GM18909 (cell line): Measurements from ENCODE around the gene DAPK2.
"Not testable (repeated sequence)": the region's sequence is repeated elsewhere in the genome, so short reads cannot be mapped to it uniquely, and the experiment has no call there.

Experiments used
- ATAC-seq: cut with Tn5 transposase; IDR thresholded peaks from one replicate; pipeline ENCODE4 v1.9.1; 2021; ENCODE audit warnings: mild to moderate bottlenecking; ENCODE audit not compliant: unreplicated experiment, poor library complexity

DAPK2 gene

DNA sequence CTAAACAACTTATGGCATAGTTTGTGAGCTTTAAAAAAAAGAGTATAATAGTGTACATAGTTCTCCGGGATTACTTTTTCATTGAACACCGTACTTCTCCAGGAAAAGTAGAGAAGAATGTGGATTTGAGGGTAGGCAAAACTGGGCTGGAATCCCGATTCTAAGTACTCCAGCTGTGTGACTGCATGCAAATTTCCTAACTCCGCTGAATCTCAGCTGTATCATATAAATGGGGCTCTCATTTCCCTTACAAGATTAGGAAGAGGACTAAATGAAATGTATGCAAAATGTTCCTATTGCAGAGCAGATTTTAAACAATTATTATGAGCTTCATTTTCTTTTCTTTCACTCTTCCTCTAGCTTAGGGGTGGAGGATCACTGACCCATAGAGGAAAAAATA is 142.2 kb downstream of the DAPK2 start:
- ATAC-seq: no peak

DNA sequence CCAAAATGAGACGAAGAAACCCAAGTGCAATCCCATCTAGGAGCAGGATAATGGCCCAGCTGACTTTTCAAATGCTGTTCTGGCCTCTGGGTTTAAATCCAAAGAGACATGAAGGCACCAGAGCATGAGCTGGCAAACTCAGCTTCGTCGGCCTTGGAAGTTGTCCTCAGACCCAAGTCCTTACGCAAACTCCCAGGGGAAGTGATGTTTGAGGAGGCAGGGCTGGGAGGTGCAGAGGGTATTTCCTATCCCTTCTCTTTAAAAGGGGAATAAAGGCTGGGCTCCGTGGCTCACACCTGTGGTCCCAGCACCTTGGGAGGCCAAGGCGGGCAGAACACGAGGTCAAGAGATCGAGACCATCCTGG is 143.6 kb downstream of the DAPK2 start:
- no peak for ATAC-seq

DNA sequence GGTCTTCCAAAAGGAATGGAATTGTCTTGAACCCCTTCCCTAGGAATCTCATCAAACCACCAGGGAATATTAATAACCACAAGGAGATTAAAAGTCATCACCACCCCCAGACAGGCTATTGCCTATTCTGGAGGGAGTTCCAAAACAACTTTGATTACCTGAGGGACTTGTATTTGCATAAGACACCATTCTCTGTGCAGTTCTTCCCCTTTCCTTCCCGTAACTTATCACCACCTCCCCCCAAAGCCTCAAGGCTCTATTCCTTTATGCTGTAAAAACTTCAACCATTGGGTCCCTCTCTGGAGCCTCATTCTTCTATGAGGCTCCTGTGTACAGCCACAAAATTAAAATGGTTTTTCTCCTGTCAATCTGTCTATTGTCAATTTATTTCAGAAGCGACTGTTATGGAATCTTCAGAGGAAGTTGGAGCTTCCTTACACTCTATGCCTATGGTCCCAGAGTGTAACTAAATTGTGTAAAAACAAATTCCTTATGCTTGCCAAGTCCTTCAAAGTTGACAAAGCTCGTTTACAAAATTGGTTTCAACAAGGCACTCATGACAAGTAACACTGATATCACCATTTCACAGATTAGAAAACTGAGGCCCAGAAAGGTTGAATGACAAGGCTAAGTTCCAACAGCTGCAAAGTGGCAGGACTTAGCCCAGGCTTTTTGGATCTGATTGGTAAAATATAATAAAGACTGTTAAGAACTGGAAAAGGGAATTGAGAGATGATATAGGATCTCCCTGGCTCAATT is 144.2 kb downstream of the DAPK2 start:
- no peak for ATAC-seq

DNA sequence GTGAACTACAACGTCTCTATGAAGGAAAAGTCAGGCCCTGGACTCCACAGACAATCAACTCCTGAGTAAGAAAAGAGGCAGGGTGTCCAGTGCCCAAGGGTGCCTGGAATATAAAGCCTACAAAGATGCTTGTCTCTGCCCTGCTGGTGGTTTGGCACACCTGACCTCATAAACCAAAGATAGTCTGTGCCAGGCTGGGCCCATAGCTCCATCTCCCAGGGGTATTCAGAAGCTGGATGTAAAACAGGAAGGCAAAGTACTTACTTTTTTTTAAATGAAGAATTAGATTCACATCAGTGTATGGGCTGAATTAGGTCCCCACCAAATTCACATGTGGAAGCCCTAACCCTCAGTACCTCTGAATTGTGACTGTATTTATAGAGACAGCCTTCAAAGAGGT is 146.0 kb downstream of the DAPK2 start:
- ATAC-seq: no peak

DNA sequence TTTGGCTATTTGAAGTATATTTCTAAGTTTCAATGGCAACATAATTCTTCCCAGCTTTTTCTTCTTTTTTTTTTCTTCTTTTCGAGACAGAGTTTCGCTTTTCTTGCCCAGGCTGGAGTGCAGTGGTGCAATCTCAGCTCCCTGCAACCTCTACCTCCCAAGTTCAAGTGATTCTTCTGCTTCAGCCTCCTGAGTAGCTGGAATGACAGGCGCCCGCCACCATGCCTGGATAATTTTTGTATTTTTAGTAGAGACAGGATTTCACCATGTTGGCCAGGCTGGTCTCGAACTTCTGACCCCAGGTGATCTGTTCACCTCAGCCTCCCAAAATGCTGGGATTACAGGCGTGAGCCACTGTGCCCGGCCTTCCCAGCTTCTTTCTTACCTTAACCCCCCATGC is 146.7 kb downstream of the DAPK2 start:
- ATAC-seq: not testable (repeated sequence)

DNA sequence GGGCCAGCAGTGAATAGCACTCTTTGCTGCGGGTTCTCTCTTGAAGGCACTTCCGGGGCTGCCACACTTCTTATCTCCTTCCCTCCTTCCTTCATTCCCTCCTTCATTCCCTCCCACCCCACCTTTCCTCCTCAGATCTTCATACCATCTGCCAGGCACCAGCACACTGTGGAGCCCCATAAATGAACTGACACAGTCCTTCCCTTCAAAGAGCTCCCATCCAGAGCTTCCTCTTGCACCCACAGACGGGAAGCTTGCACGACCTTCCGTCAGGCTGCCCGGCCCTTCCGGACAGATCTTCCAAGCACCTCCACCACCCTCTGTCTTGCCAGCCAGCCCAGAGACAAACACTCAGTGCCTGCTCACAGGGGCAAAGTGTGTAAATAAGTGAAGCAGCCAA is 147.1 kb downstream of the DAPK2 start:
- ATAC-seq: no peak

DNA sequence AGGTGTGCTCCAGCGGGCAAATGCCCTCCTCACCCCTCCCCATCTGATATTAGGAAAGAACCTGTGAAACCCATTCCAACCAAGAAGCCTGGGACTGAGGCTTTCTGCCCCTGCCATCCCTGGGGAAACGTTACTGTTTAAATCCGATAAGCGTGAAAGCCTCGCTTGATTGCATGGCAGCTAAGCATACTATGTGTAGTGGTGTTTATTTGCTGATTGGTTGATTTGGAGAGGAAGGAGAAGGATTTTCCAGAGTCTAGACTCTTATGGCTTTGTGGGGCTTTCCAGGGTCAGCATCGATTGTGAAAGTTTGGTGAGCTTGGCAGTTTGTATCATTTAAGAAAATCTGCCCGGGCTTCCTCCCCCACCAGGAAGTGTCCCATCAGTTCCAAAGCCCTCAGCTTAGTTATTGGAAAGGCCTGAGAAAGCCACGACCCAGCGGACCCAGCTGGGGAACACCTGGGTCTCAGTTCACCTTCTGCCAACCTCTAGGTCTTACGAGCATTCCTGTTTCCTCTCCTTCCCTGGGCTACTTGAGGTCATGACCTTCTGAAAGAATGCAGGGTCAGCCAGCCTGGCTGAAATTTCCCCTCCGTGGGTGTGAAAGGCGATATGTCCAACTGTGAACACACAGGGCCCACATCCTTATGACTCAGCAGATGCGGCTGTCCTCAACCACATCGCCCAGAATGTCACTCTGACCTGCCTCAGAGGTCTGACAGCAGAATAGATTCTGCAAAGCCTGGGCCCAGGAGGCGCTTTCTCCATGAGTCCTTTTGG is 149.8 kb downstream of the DAPK2 start:
- ATAC-seq: peak; percentile 76

DNA sequence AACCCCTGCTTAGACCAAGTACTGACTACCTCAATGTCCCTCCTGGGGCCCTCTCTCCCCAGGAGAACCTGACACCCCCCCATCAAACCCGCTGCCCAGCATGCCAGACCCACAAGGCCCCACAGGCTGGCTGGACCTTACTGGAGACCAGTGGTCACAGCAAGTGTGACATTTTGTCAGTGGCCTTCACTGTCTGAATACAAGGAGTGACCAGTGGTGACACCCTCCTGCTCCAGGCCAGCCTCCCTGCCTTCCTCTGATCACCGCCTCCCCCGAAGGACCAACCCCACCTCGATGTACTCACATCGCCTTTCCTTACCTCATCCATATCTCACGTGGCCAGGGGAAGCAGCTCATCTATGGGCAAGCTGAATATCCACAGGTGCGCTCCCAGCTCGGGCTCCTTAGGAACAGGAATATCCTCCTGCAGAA is 150.5 kb downstream of the DAPK2 start:
- no peak for ATAC-seq

DNA sequence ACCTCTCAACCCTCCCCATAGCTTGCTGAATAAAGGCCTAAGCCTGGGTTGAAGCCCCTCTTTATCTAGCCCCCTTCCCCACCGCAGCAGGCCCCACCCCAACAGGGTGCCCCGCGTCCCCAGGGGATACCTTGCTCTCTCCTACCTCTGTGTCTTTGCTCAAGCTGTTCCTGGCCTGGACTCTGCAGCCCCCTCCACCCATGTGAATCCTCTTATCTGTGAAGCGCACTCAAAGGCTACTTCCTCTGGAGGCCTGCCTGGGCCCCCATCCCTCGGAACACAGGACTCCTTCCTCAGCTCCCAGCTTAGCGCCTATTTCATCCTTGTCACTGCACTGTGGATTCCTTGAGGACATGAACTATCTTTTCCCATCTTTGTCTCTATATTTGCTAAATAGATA is 151.1 kb downstream of the DAPK2 start:
- ATAC-seq: no peak

DNA sequence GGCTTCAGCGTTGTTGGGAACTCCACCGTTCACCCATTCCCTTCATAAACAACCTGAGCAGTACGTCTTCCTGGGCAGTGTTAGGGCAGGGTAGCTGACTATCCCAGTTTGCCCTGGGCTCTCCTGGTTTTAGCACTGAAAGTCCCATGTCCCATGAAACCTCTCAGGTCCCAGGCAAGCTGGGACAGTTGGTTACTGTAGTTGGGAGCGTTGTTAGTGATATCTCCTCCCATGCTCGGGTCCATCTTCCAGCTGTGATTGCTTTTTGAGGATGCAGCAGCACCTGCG is 151.7 kb downstream of the DAPK2 start:
- ATAC-seq: no peak

DNA sequence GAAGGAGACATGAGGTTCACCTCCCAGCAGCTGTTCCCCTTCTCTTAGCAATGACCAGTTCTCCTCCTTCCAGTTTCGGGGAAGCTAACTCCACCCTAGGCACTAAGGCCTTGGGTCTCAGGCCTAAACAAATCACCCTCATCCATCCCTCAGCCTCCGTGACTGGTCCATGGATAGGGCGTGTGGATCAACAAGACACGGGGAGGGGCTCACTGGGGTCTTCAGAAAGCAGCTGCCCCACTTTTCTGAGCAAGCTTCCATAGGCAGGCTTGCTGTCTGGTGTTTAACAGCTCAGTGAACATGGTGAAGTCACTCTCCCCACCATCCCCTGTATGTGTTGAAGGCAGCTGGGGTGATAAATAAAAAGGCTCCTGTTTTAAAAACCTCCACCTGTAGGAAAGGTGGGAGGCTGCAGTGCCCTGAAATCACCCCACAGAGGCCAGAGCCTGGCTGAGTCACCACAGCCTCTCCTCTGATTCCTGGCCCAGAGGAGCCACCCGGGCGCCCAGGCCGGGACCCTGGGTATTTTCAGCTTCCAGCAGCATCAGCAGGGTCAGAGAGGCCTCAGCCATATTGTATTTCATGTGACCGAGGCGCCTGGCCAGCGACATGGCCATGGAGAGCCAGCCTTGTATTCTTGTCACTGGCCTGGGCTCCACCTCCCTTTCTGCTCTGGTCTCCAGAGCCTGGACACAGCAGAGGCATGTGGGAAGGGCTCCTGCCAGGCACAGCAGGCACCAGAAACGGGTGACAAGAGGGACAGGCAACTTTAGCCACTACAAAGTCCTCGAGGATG is 152.2 kb downstream of the DAPK2 start:
- no peak for ATAC-seq

DNA sequence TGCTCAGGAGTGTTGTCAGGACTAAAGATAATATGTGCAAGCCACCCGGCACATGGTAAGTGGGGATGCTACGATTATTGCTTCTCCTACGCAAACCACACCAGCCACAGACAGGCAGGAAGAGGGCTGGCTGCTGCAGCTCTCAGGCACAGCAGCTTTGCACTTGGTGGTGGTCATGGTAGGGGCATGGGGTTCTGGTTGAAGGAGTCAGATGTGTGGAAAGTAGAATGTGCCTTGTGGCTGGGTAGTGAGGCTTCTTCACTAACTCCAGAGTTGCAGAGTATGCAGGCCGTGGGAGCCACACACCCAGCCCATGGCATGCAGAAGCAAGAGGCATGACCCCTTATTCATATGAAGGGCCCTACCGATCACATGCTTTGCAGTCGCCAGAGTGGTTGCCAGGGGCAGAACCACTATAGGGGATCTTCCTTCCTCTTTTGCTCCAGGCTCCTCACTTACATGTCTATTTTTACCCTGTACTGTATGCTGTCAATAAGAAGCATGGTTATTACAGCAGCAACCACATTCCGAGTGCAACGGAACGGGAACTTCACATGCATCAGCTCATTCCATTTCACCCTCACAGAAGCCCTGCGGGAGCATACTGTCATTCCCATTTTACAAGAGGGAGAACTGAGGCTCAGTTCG is 153.4 kb downstream of the DAPK2 start:
- peak; percentile 38 for ATAC-seq

DNA sequence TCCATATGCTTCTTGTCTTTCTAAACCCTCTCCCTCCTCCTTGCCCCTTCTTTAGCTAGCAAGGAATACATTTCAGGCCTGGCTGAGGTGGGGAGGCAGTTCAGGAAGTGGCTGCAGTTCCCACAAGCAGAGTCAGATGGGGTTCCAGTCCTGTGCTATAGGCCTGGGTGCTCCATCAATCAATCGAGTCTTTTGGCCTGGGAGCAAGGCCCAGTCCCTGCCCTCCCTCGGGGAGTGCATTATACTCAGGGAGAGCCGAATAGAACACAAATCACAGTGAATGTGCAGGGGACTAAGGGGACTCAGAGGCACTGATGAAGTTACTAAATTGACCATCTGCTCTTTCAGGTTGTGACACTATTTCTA is 154.5 kb downstream of the DAPK2 start:
- ATAC-seq: no peak

DNA sequence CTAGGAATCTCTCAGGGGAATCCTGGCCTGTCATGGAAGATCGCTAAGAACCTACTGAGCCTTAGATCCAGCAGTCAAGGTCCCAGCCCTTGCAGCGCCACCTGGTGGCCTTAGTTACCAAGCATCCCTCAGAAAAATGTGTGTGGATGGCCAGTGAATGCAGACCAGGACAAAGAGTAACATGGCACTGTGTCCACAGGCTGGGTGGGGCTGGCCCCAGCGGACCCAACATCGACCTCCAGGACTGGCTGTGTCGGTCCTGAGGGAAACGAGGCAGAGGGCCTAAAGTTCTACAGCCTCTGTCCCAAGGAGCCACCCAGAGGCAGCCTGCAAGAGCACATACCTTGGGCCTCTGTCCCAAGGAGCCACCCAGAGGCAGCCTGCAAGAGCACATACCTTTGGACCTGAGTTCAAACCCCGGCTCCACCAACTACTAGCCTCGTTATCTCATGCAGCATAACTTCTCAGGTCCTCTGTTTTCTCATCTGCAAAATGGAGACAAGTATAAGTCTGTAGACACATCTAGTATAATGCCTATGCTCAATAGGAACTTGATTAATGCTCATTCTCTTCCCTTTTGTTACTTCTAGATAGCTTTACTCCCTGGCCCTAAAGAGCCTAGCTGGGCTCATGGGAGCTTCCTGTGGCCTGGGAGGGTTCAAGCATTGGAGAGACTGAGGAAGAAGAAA is 155.1 kb downstream of the DAPK2 start:
- ATAC-seq: no peak

DNA sequence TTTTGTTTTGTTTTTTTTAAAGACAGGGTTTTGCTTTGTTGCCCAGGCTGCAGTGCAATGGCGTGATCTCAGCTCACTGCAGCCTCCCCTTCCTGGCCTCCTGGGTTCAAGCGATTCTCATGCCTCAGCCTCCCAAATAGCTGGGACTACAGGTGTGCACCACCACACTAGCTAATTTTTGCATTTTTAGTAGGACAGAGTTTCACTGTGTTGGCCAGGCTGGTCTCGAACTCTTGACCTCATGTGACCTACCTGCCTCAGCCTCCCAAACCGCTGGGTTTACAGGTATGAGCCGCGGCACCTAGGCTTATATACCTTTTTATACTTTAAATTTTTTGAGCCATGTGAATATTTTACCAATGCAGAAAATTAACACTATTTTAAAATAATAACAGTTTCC is 155.7 kb downstream of the DAPK2 start:
- no peak for ATAC-seq

DNA sequence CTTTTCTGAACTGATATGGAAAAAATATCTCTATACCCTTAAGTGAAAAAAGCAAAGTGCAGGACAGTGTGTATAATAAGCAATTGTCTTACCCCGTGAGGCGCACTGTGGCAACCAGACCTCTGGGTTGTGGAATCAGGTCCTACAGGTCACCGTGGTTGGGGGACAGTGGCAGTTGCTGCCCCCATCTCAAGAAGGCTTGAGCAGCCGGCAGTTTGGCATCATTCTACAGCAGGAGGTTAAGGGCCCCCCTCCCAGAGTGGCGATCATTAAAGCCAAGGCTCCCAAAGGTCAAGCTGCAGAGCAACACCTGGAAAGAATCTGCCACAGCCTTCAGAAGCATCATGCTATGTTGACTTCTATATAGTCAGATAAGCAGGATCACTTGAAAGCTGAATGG is 156.5 kb downstream of the DAPK2 start:
- ATAC-seq: no peak

DNA sequence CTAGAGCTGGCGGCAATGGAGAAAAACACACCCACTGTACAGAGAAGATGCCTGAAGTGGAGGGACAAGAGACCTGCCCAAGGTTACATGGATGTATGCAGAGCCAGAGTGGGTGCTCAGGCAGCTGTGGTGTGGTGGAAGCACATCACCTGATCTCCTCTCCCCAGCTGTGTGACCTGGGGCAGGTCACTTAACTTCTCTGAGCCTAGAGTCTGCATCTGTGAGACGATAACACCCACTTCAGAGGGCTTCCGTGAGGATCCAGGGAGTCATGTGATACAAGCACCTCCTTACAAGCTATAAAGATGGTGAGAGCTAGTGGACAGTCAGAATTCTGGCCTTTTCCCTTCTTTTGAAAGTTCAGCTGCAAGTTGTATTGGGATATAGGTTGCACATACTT is 157.5 kb downstream of the DAPK2 start:
- ATAC-seq: no peak

DNA sequence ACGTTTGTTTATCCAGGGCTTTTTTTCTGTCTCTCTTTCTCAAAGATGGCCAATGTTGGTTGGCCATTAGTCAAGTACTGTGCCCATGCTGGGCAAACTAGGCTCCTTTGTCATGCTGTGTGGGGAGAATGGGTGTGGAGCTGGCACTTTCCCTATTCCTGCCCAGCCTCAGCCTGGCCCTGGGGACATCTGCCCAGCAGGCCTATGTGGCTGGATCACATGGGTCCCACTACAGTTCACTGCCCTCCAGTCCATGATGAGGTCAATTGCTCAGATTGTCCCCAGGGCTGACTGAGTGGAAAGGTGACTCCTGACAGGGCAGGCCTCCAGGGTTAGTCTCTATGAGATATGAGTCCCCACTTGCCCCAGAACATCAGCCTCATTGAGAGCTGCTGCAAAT is 158.1 kb downstream of the DAPK2 start:
- ATAC-seq: no peak

DNA sequence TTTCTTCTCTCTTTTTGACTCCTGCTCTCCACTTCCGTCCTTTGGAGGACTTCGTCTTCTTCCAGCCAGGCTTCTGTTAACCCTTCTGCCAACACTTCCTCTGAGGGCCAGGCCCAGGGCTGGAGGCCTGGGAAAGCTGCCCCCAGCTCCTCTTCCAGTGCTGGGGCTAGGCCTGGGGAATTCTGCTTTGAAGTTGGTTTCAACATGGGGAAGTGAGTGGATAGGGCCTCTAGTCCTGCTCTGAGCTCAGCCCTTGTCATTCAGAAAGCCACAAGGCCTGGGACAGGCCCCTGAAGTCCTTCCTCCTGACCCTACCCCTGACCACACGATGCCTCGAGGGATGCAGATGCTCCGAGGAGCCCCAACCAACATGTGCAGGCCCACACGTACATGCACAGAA is 158.7 kb downstream of the DAPK2 start:
- ATAC-seq: no peak

DNA sequence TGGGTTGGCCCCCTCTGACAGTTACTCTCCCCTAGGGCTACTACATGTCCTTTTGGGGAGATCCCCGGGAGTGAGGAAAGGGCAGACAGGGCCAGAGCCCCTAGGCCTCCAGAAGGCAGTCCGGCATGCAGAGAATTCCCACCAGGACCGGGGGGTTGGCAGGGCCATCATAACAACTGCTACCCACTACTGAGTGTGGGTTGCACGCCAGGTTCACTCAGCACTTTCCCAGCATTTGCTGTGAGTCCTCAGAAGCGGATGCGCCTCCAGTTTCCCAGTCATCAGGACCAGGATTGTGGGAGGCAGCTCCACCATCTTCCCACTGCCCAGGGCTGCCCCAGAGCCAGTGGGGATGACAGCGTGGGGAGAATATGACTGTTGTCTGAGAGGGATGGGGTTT is 161.3 kb downstream of the DAPK2 start:
- no peak for ATAC-seq
